ENCODE measurements around the gene SOCS1.

The SOCS1 gene

GRCh38 chr16:11264155-11264832 is 8.3 kb upstream of the SOCS1 start:
- DNase-seq (ENCODE audit: low read depth in 1 of 2, low spot score in 1 of 2) = peak; percentile 34 to 59
- H3K27ac ChIP-seq (replicated peaks) = no peak overlapping the region
- TF ChIP-seq SPI1 (IDR thresholded peaks at IDR 0.05; ENCODE audit: borderline replicate concordance, low read depth) (peak; percentile 94), POLR2AphosphoS5 (IDR thresholded peaks at IDR 0.05; ENCODE audit: low read depth) (no peak)
- no peak overlapping the region for H3K4me3 ChIP-seq (replicated peaks; ENCODE audit: insufficient read depth, low read length)
- H3K27me3 ChIP-seq (ENCODE audit: insufficient read depth, poor library complexity, severe bottlenecking) = no peaks in the 10 kb centered on the region

GRCh38 chr16:11263737-11264136 is 7.7 kb upstream of the SOCS1 start:
- Histone ChIP-seq H3K27ac (replicated peaks) (no peak overlapping the region), H3K27me3 (ENCODE audit: insufficient read depth, poor library complexity, severe bottlenecking) (no peaks in the 10 kb centered on the region), H3K4me3 (replicated peaks; ENCODE audit: insufficient read depth, low read length) (no peak overlapping the region)
- no peak for DNase-seq (ENCODE audit: low read depth in 1 of 2, low spot score in 1 of 2)
- TF ChIP-seq GABPA (IDR thresholded peaks at IDR 0.05; ENCODE audit: low read depth) (no peak), CTCF (IDR thresholded peaks at IDR 0.05; ENCODE audit: insufficient read depth, low read length) (no peak), REST (IDR thresholded peaks at IDR 0.05; ENCODE audit: insufficient replicate concordance, low read depth) (no peak), POLR2AphosphoS5 (IDR thresholded peaks at IDR 0.05; ENCODE audit: low read depth) (no peak), SPI1 (IDR thresholded peaks at IDR 0.05; ENCODE audit: borderline replicate concordance, low read depth) (no peak)

- no peak overlapping the region for H3K4me3 ChIP-seq (replicated peaks; ENCODE audit: insufficient read depth, low read length)
- DNase-seq (ENCODE audit: low read depth in 1 of 2, low spot score in 1 of 2) = no peak
- no peak overlapping the region for H3K27ac ChIP-seq (replicated peaks)
- H3K27me3 ChIP-seq (ENCODE audit: insufficient read depth, poor library complexity, severe bottlenecking) = no peaks in the 10 kb centered on the region
- TF ChIP-seq CTCF (IDR thresholded peaks at IDR 0.05; ENCODE audit: insufficient read depth, low read length) (no peak), POLR2AphosphoS5 (IDR thresholded peaks at IDR 0.05; ENCODE audit: low read depth) (no peak), SPI1 (IDR thresholded peaks at IDR 0.05; ENCODE audit: borderline replicate concordance, low read depth) (no peak), REST (IDR thresholded peaks at IDR 0.05; ENCODE audit: insufficient replicate concordance, low read depth) (no peak), GABPA (IDR thresholded peaks at IDR 0.05; ENCODE audit: low read depth) (no peak)
Measured at GRCh38 chr16:11262915-11263314, 6.9 kb upstream of the SOCS1 start.

- H3K27me3 ChIP-seq (ENCODE audit: insufficient read depth, poor library complexity, severe bottlenecking) = no peaks in the 10 kb centered on the region
- TF ChIP-seq POLR2AphosphoS5 (IDR thresholded peaks at IDR 0.05; ENCODE audit: low read depth) = no peak
- no peak for TF ChIP-seq CTCF (IDR thresholded peaks at IDR 0.05; ENCODE audit: insufficient read depth, low read length)
- TF ChIP-seq REST (IDR thresholded peaks at IDR 0.05; ENCODE audit: insufficient replicate concordance, low read depth) = no peak
- TF ChIP-seq SPI1 (IDR thresholded peaks at IDR 0.05; ENCODE audit: borderline replicate concordance, low read depth) = no peak
- TF ChIP-seq GABPA (IDR thresholded peaks at IDR 0.05; ENCODE audit: low read depth) = no peak
- no peak for DNase-seq (ENCODE audit: low read depth in 1 of 2, low spot score in 1 of 2)
- H3K4me3 ChIP-seq (replicated peaks; ENCODE audit: insufficient read depth, low read length) = no peak overlapping the region
- no peak overlapping the region for H3K27ac ChIP-seq (replicated peaks)
Measured at GRCh38 chr16:11260596-11260966, 4.6 kb upstream of the SOCS1 start.
